CD4-positive, alpha-beta T cell (primary cell): ENCODE measurements around the gene TOMM5. TPM values are rescaled to one million over a fixed set of nuclear protein-coding genes. Genes with fewer than 3 reads are reported as not detected.

Source experiments
- ATAC-seq: fragments of 200-7000 bp; cut with Tn5 transposase; one replicate; pipeline ENCODE4 v1.10.0; 2022; ENCODE audit warnings: mild to moderate bottlenecking; ENCODE audit not compliant: poor library complexity
- CTCF ChIA-PET: fragments of 350-600 bp; sonication (Branson Sonifier 250); formaldehyde crosslinking; loops from one replicate; lab custom pipeline; 2021; ENCODE audit warnings: antibody characterized with exemption, inconsistent platforms; lab: Charles Lee
- POLR2A ChIA-PET: fragments of 350-600 bp; sonication (Branson Sonifier 250); formaldehyde crosslinking; loops from one replicate; lab custom pipeline; 2021; ENCODE audit warnings: antibody characterized with exemption, inconsistent platforms; lab: Charles Lee
- DNase-seq, 14 experiments: peaks; one replicate each; pipeline ENCODE4 v3.0.0-alpha.2; 2013 to 2020; ENCODE audit warnings: mixed read lengths in 2 of 14
- H3K27ac ChIP-seq, 2 donors: one replicate each; pipeline versions ENCODE4 v1.5.1 to v1.7.0; 2013; ENCODE audit warnings: low read length in 2 of 2, low read depth in 1 of 2, mild to moderate bottlenecking in 1 of 2
- H3K27me3 ChIP-seq, 2 experiments: 1 replicate in 1 of 2; 2 replicates in 1 of 2; pipeline versions ENCODE4 v1.6.1 to v1.7.0; 2013; ENCODE audit warnings: low read length in 2 of 2, control low read depth in 1 of 2, mild to moderate bottlenecking in 1 of 2, moderate library complexity in 1 of 2; ENCODE audit not compliant: insufficient read depth in 2 of 2, control insufficient read depth in 1 of 2
- H3K36me3 ChIP-seq: one replicate; pipeline ENCODE4 v1.6.1; 2013; ENCODE audit warnings: low read length, control low read depth; ENCODE audit not compliant: insufficient read depth
- H3K4me1 ChIP-seq: one replicate; pipeline ENCODE4 v1.6.1; 2013; ENCODE audit warnings: low read length, control low read depth; ENCODE audit not compliant: insufficient read depth
- H3K4me3 ChIP-seq: one replicate; pipeline ENCODE4 v1.5.1; 2013; ENCODE audit warnings: mild to moderate bottlenecking, low read length, moderate library complexity
- H3K9me3 ChIP-seq, 2 experiments: 1 replicate in 1 of 2; 2 replicates in 1 of 2; pipeline versions ENCODE4 v1.6.1 to v1.7.0; 2013; ENCODE audit warnings: low read length in 2 of 2, mild to moderate bottlenecking in 2 of 2, control low read depth in 1 of 2, moderate library complexity in 1 of 2; ENCODE audit not compliant: control insufficient read depth in 1 of 2, insufficient read depth in 1 of 2
- H3K27ac Mint-ChIP-seq: one replicate; pipeline ENCODE4 v1.8.0; 2020; ENCODE audit warnings: mixed read lengths
- H3K27me3 Mint-ChIP-seq: one replicate; pipeline ENCODE4 v1.8.0; 2021; ENCODE audit warnings: mixed read lengths
- H3K36me3 Mint-ChIP-seq: one replicate; pipeline ENCODE4 v1.8.0; 2021; ENCODE audit warnings: low read depth, mixed read lengths
- H3K4me1 Mint-ChIP-seq: one replicate; pipeline ENCODE4 v1.8.0; 2021; ENCODE audit warnings: low read depth, mixed read lengths
- H3K4me3 Mint-ChIP-seq: one replicate; pipeline ENCODE4 v1.8.0; 2020; ENCODE audit warnings: mild to moderate bottlenecking, mixed read lengths
- H3K9me3 Mint-ChIP-seq: one replicate; pipeline ENCODE4 v1.8.0; 2020; ENCODE audit warnings: mixed read lengths
- CTCF ChIP-seq: fragments of 200-600 bp; IDR thresholded peaks from one replicate; pipeline ENCODE4 v1.8.0; 2022; ENCODE audit warnings: antibody characterized with exemption, mild to moderate bottlenecking
- intact Hi-C, 2 experiments: fragments of 100-400 bp; cut with DNase I in 1 of 2; cut with micrococcal nuclease in 1 of 2; formaldehyde crosslinking; loops; one replicate each; pipeline versions ENCODE4 v1.15.1 to v1.9.0; 2023 to 2025; cut with DNase I, micrococcal nuclease
- total RNA-seq, 174 experiments: library from RNA in 2 of 174; stranded (reverse) in 2 of 174; gene quantifications; one replicate each; pipeline ENCODE4 v1.2.3 and lab custom pipeline; 2021 to 2026

Gene TOMM5
- total RNA-seq, 2 experiments from 2014 or later: 31.4 to 35.3 TPM

- Mint-ChIP-seq H3K4me3 (no peak overlapping the region), H3K9me3 (no peaks in the 10 kb centered on the region), H3K27ac (no peak overlapping the region), H3K27me3 (no peaks in the 10 kb centered on the region), H3K36me3 (no peaks in the 10 kb centered on the region), H3K4me1 (no peaks in the 10 kb centered on the region)
- DNase-seq: no peak
- no peak for TF ChIP-seq CTCF
- no peaks in the 10 kb centered on the region for H3K9me3 ChIP-seq
- intact Hi-C loops: no loop called here
- ChIA-PET POLR2A (no interaction called here), CTCF (no interaction called here)
- H3K27me3 ChIP-seq: no peaks in the 10 kb centered on the region
- no peak for ATAC-seq
- H3K4me3 ChIP-seq: no peak overlapping the region
- no peaks in the 10 kb centered on the region for H3K4me1 ChIP-seq
- no peaks in the 10 kb centered on the region for H3K36me3 ChIP-seq
- no peak overlapping the region for H3K27ac ChIP-seq
These were observed 41.6 kb downstream of the TOMM5 start for GRCh38 chr9:37550781-37551180.

GRCh38 chr9:37549527-37549926 lies 42.9 kb downstream of the TOMM5 start:
- Histone ChIP-seq H3K36me3 (no peaks in the 10 kb centered on the region), H3K27ac (no peak overlapping the region), H3K9me3 (no peaks in the 10 kb centered on the region), H3K4me1 (no peaks in the 10 kb centered on the region), H3K4me3 (no peak overlapping the region), H3K27me3 (no peaks in the 10 kb centered on the region)
- ChIA-PET POLR2A (no interaction called here), CTCF (interaction anchor here (0.7 kb wide), 1 partner anchor 312 kb away, joined by 5 read pairs; no protein-coding TSS in a partner anchor)
- ATAC-seq (no peak), DNase-seq (no peak)
- Mint-ChIP-seq H3K27ac (no peak overlapping the region), H3K36me3 (no peaks in the 10 kb centered on the region), H3K4me1 (no peaks in the 10 kb centered on the region), H3K9me3 (no peaks in the 10 kb centered on the region), H3K4me3 (no peak overlapping the region), H3K27me3 (no peaks in the 10 kb centered on the region)
- no peak for TF ChIP-seq CTCF
- intact Hi-C loops: no loop called here

- no peaks in the 10 kb centered on the region for H3K9me3 Mint-ChIP-seq
- Histone ChIP-seq H3K4me1 (no peaks in the 10 kb centered on the region), H3K4me3 (no peak overlapping the region), H3K27me3 (no peaks in the 10 kb centered on the region), H3K9me3 (no peaks in the 10 kb centered on the region), H3K27ac (no peak overlapping the region), H3K36me3 (no peaks in the 10 kb centered on the region)
- POLR2A ChIA-PET: no interaction called here
- H3K36me3 Mint-ChIP-seq: no peaks in the 10 kb centered on the region
- no peak for TF ChIP-seq CTCF
- H3K27ac Mint-ChIP-seq: no peak overlapping the region
- DNase-seq: no peak
- intact Hi-C loops: no loop called here
- ATAC-seq: no peak
- no peak overlapping the region for H3K4me3 Mint-ChIP-seq
- CTCF ChIA-PET: no interaction called here
- no peaks in the 10 kb centered on the region for H3K27me3 Mint-ChIP-seq
- H3K4me1 Mint-ChIP-seq: no peaks in the 10 kb centered on the region
These were observed 45.0 kb downstream of the TOMM5 start for GRCh38 chr9:37547328-37547878.
